Thyroid gland (tissue), 4 donors: Measurements from ENCODE around the gene CCDC63.

Source experiments
- CTCF ChIP-seq, 6 experiments: fragments of 200-600 bp in 3 of 6; fragments of 450-650 bp in 3 of 6; sonication (generic) in 3 of 6; IDR thresholded peaks; one replicate each; pipeline ENCODE4 v1.5.1; 2016 to 2019; ENCODE audit warnings: antibody characterized with exemption in 6 of 6, mild to moderate bottlenecking in 2 of 6, inconsistent platforms in 1 of 6, moderate library complexity in 1 of 6
- POLR2A ChIP-seq, 2 donors: fragments of 450-650 bp; IDR thresholded peaks; one replicate each; pipeline ENCODE4 v1.6.1; 2017; ENCODE audit warnings: antibody characterized with exemption in 2 of 2, mild to moderate bottlenecking in 2 of 2, moderate library complexity in 1 of 2

- no peak for TF ChIP-seq POLR2A (IDR thresholded peaks at IDR 0.05)
- no peak for TF ChIP-seq CTCF (IDR thresholded peaks at IDR 0.05)
Observed at GRCh38 chr12:110865521-110865920, 18.7 kb downstream of the CCDC63 start.
